HG02759 (cell line): ENCODE measurements around the gene C3orf70.

Experiments
- ATAC-seq: cut with Tn5 transposase; IDR thresholded peaks from one replicate; pipeline ENCODE4 v1.9.1; 2021; ENCODE audit warnings: mild to moderate bottlenecking, moderate library complexity; ENCODE audit not compliant: unreplicated experiment

The C3orf70 gene

DNA sequence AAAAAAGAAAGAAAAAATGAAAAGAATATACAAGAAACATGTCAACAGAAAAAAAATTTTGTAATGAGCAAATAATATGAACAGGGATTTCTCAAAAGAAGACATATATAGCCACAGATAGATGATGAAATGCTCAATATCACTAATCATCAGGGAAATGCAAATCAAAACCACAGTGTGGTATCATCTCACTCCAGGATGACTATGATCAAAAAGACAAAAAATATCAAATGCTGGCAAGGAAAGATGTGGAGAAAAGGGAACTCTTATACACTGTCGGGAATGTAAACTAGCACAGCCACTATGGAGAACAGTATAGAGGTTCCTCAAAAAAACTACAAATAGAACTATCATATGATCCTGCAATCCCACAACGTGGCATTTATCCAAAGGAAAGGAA lies 94.1 kb downstream of the C3orf70 start:
- no peak for ATAC-seq

DNA sequence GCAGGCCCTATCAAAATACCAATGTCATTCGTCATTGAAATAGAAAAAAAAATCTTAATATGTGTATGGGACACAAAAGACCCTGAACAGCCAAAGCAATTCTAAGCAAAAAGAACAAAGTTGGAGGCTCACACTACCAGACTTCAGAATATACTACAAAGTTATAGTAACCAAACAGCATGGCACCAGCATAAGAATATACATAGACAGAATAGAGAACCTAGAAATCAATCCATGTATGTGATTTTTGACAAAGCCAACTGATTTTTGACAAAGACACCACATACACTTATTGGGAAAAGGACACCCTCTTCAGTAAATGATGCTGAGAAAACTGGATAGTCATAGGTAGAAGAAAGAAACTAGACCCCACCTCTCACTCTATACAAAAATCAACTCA lies 95.0 kb downstream of the C3orf70 start:
- no peak for ATAC-seq

- ATAC-seq = no peak
Observed at GRCh38 chr3:185056908-185057307, 96.0 kb downstream of the C3orf70 start.

DNA sequence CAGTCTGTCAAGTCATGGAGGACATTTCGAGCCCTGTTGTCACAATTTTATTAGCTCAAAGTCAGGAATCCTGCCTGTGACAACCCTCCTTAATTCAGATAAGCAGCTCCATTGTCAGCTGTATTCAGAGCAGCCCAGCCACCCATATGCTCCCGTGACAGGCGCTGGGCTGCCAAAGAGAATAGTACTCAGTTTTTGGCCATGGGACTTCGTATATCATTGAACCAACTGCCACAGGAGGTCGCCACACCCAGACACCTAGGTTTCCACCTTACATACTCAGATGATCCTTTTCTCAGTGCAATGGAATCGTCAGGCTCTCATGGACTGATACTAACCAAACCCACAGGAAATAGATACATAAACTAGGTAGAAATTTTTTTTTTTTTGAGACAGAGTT lies 100.2 kb downstream of the C3orf70 start:
- ATAC-seq = no peak

DNA sequence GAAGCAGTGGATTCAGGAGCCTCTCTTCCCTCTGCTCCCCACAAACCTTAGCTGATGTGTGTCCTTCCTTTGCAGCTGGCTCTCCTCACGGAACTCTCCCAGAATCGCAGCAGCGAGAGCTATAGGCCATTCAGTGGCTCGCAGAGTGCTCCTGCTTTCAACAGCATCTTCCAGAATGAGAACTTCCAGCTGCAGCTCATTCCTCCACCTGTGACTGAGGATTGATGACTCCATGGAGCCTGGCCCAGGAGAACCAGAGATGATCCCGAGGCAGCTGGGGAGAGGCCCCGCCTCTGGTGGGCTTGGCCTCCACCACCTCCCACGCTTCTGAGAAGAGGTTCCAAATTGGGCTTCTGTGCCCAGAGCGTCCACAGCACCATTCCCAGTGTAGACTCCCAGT lies 101.1 kb downstream of the C3orf70 start:
- no peak for ATAC-seq

DNA sequence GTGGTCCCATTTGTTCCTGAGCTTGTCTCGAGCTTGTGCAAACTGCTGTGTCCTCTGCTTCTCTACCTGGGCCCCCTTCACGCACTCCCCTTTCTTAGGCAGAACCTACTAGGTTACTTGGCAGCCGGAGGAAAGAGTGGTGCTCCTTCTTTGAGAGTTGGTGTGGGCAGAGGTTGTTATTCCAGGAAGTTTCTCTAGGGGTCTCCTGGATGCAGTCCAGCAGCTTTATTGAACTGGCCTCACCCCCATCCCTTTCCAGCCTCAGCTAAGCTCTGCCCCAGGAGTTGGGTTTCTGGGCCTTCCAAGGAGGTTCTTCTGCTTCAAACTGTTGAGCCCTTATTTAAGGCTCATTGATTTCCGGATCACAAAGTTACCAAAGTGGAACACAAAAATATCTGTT lies 103.2 kb downstream of the C3orf70 start:
- no peak for ATAC-seq

GRCh38 chr3:185046603-185047002 lies 106.3 kb downstream of the C3orf70 start:
- no peak for ATAC-seq

DNA sequence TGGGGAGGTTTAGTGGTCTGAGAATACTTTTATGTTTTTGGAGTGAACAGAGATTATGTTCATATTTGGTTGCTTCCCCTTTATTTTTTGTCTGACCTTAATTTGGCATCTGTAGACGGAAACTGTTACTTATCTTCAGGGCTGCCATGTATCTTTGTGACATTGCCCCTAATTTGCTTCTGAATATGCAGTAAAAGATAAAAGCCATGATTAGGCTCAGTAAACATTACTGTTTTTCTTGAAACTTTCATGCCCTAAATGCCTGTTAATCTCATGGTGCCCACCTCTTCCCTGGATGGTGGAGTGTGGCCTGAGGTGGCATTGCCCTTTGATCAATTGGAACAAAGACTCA lies 106.7 kb downstream of the C3orf70 start:
- ATAC-seq = no peak

DNA sequence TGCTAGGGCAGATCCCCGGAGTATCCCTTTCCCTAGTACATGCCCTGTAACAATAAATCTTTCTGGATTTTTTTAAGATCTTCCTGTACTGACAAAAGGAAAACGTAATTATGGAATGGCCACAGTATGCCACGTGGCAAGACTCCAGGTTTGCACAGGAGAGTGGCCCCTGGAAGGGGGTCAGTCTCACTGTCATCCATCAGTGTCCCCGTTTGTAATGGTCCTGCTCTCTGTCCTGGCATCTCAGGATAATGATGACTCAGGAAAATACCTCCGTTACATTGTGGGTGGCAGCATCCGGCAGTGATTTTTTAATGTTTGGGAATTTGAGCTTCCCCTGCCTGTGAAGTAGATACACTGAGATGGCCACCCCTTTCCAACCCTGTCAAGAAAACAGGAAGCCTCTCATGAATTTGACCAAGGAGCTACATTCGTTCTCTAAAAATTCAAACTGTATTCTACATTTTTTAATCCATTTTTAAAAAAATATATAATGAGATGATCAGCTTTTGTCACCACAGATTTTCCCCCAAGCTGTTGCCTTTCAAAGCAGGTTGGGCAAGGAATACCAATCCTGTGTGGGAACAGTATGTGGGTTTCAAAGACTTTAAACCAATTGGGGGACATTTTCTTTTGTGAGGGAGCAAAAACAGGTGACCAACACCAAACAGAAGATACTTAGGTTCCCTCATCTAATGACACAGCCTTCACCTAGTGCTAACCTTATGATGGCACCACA lies 110.4 kb downstream of the C3orf70 start:
- no peak for ATAC-seq

DNA sequence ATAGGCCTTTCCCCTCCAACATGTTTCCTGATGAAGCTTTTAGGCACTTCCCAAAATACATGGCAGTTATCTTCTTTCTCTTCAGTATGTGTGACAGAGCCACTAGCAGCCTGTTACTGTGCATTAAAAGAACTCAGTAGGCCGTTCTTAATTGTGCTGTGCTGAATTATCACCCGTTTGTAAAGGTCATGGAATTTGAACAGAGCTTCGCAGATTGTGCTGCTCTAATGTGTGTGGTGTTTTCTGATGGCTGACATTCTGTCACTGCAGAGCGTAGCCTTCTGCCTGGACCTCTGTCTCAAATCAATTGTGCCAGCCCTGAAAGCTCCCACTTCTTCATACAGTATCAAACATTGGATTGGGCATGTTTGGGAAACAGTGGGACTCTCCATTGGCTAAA lies 111.3 kb downstream of the C3orf70 start:
- ATAC-seq = no peak

DNA sequence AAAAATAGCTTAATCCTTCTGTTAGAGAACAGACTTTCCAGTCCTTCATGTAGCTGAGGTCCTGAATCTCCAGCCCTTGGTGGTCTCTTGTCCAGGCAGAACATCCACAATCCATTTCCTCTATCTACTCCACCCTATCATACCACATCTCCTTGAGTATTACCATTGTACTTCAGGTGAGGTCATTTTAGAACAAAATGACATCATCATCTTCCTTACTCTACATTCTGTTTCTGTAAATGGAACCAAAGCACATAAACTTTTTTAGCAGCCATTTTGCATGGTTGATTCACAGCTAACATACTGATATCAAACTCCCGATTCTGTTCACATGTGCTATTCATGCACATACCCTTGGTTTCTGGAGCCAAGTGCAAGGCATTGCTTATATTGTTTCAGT lies 112.4 kb downstream of the C3orf70 start:
- no peak for ATAC-seq

DNA sequence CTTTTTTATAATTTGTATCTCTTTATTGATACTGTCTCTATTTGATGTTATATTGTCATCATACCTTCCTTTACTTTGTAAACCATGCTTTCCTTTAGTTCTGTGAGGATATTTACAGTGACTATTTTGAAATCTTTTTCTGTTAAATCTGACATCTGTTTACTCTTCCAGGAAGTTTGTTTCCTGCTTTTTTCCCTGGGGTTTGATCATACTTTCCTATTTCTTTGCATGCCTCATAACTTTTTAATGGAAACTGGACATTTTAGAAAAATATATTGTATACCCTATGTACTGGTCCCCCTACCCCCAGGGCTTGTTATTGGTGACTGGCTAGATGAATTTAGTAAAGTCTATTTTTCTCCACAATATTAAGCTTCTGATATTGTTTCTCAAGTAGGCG lies 115.1 kb downstream of the C3orf70 start:
- ATAC-seq = no peak

DNA sequence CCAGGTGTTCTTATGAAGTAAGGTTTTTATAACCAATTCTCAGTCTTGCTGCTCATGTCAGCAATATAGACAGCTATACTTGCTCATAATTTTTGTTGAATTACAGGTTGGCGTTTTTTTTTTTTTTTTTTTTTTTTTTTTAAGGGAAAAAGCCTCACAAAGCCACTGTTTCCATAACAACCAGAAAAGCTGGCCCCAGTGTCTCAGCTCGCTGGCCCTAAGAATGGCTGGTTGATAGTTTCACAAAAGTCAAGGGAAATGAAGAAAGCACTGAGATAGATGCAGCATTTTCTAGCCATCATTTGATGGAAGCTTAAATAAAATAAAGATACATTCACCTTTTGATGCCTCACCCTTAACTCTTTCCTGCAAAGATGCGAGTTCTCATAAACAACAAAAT lies 121.9 kb downstream of the C3orf70 start:
- no peak for ATAC-seq

GRCh38 chr3:185030399-185030798 lies 122.5 kb downstream of the C3orf70 start:
- no peak for ATAC-seq

GRCh38 chr3:185029086-185029485 lies 123.8 kb downstream of the C3orf70 start:
- ATAC-seq = no peak

DNA sequence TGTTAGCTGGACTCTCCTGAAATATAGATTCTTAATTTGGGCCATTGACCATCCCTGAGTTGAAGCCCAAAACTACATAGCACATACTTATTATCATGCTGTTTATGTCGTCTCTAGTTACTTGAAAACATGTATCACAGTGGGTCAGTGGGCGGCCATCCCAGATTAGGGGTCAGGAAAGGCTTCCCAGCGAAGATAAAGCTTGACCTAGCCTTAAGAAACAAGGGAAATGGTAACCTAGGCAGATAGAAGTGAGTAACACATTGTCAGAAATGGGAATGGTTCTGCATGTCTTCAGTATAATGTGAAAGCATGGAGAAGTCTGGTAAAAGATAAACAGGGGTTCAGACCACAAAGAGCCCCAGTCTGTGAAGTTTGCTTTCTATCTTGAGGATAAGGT lies 124.7 kb downstream of the C3orf70 start:
- ATAC-seq = no peak
